Mucosa of descending colon (tissue), 3 donors: ENCODE measurements around the gene P4HA2. TPM values are rescaled to one million over a fixed set of nuclear protein-coding genes. Genes with fewer than 3 reads are reported as not detected.

Experiments used
- ATAC-seq: fragments of 200-7000 bp; cut with Tn5 transposase; one replicate; pipeline ENCODE4 v1.9.1; 2020; ENCODE audit warnings: mild to moderate bottlenecking, moderate library complexity
- DNase-seq, 3 donors: peaks; one replicate each; pipeline ENCODE4 v3.0.0-alpha.2; 2020
- H3K36me3 ChIP-seq: fragments of 200-600 bp; one replicate; pipeline ENCODE4 v1.8.0; 2021; ENCODE audit warnings: low read depth, mild to moderate bottlenecking
- H3K4me1 ChIP-seq: fragments of 200-600 bp; one replicate; pipeline ENCODE4 v1.8.0; 2021; ENCODE audit warnings: low read depth, mild to moderate bottlenecking
- H3K4me3 ChIP-seq: fragments of 200-600 bp; one replicate; pipeline ENCODE4 v1.8.0; 2021; ENCODE audit warnings: mild to moderate bottlenecking
- H3K9me3 ChIP-seq: fragments of 200-600 bp; one replicate; pipeline ENCODE4 v1.8.0; 2021; ENCODE audit warnings: mild to moderate bottlenecking
- intact Hi-C, 2 donors: fragments of 100-400 bp; cut with DNase I in 1 of 2; cut with micrococcal nuclease in 1 of 2; formaldehyde crosslinking; loops; one replicate each; pipeline versions ENCODE4 v1.11.0 to v1.11.1; 2022; cut with DNase I, micrococcal nuclease
- total RNA-seq, 3 donors: library from RNA; stranded (reverse); fragmentation: NEBNext Ultra II Directional in 2 of 3; extraction: Animal tissue kit (Norgen Biotek cat#: 25700) in 2 of 3; gene quantifications; one replicate each; pipeline versions ENCODE4 v1.2.1 to v1.2.4, GENCODE V29; 2021 to 2023
- TF ChIP-seq, protein P1 (sequence below): fragments of 200-600 bp; IDR thresholded peaks from one replicate; pipeline ENCODE4 v1.8.0; 2022; ENCODE audit warnings: antibody characterized with exemption, mild to moderate bottlenecking
- donor health status: DM: no; HTN: no; CAD: no; lungs with moderate emphysema.
- donor health status: DM: no; HTN: no; CAD: no.
- donor health status: DM: no; HTN: yes; CAD: no.

The P4HA2 gene
- total RNA-seq, 3 donors from 2014 or later: 47.0 to 65.0 (median 56.1) TPM

DNA sequence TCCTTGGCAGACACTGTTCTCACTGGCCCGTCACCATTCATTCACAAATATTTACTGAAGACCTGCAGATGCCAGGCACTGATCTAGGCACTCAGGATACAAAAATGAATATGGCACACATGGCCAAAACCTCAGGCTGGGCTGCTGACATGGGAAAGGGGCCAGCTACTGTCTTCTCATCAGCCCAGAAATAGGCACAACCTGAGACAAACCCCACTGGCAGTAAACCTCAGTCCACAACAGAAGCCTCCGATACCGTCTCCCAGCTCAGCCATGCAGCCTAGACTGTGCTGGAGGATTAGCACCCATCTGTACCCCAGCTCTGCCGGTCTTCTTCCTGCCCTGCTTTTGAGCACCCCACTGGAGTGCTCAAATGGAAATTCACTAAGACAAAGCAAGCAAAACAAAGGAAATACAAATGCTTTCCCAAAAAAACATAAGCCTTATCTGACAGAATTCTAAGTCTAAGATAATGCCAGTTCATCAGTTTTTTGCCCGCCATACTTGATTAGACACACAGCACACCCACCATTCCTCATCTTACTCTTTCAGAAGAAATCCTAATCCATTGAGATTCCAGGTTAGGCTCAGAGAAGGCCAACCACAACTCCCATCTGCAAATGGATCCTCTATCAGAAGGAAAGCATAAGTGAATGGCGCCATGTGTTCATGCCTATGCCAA, 8.2 kb downstream of the P4HA2 start:
- no peaks in the 10 kb centered on the region for H3K9me3 ChIP-seq
- TF ChIP-seq, protein P1, sequence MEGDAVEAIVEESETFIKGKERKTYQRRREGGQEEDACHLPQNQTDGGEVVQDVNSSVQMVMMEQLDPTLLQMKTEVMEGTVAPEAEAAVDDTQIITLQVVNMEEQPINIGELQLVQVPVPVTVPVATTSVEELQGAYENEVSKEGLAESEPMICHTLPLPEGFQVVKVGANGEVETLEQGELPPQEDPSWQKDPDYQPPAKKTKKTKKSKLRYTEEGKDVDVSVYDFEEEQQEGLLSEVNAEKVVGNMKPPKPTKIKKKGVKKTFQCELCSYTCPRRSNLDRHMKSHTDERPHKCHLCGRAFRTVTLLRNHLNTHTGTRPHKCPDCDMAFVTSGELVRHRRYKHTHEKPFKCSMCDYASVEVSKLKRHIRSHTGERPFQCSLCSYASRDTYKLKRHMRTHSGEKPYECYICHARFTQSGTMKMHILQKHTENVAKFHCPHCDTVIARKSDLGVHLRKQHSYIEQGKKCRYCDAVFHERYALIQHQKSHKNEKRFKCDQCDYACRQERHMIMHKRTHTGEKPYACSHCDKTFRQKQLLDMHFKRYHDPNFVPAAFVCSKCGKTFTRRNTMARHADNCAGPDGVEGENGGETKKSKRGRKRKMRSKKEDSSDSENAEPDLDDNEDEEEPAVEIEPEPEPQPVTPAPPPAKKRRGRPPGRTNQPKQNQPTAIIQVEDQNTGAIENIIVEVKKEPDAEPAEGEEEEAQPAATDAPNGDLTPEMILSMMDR: no peak
- intact Hi-C loops: no loop called here
- peaks cover 9% of the 10 kb centered on the region for H3K4me1 ChIP-seq
- no peak overlapping the region for H3K4me3 ChIP-seq
- DNase-seq (no peak), ATAC-seq (no peak)
- H3K36me3 ChIP-seq: no peaks in the 10 kb centered on the region

DNA sequence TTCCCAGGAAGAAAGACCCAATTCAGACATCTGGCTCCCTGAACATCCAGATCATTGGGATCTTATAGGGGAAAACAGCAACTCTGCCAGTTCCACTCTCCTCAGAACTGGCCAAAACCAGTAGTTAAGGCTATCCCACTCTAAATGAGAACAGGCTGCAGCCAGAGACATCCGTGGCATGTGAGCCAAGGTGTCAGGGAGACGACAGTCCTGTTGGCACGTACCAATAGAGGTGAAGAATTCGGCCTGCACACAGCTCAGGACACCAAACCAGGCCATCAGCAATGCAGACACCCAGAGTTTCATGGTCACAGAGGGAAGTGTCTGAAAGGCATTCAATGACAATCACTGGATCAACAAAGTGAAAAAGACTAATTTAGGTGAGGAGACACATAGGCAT, 9.3 kb downstream of the P4HA2 start:
- no peak for ATAC-seq
- H3K4me3 ChIP-seq: no peak overlapping the region
- H3K36me3 ChIP-seq: no peaks in the 10 kb centered on the region
- DNase-seq: no peak
- peaks cover 6% of the 10 kb centered on the region for H3K4me1 ChIP-seq
- H3K9me3 ChIP-seq: no peaks in the 10 kb centered on the region
- TF ChIP-seq, protein P1: no peak
- intact Hi-C loops: no loop called here

DNA sequence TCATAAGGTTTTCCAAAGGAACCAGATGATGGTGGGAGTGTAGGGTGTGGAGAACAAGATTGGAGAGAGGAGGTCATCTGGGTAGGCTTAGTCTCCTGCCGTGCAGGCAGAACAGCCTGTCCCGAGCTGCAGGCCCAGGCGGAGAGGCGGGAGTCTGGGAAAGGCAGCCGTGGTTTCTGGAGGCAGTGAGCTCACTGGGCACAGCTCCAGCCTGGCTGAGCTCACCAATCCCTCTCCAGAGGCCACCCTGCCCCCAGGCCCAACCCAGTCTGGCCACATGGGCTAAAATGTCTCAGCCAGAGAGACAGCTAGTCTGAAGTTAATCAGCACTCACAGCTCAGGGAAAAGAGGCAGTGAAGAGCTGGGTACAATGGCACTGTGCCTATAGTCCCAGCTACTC, 12.3 kb downstream of the P4HA2 start:
- TF ChIP-seq, protein P1: no peak
- peak; percentile 70 to 86 (median 78) for DNase-seq
- intact Hi-C loops: no loop called here

DNA sequence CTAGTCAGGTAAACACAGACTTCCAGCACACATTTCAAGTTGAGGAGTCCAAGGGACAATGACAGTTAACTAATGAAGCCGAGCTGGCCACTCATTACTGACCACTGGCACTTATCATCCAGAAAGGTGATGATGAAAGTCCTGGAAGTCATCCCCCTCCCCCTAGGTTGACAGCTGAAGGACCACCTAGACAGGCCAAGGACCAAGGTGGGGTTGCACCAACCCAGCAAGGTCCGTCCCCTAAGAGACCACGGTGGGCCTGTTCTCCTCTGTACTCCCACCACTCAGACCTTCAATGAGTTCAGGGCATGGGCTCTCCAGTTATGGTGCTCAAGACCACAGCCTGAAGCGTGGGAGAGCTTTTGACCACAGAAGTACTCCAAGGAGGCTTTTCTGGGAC, 13.2 kb downstream of the P4HA2 start:
- H3K9me3 ChIP-seq: no peaks in the 10 kb centered on the region
- no peak for ATAC-seq
- no peaks in the 10 kb centered on the region for H3K4me1 ChIP-seq
- DNase-seq: no peak
- TF ChIP-seq, protein P1: no peak
- H3K36me3 ChIP-seq: no peaks in the 10 kb centered on the region
- intact Hi-C loops: no loop called here
- H3K4me3 ChIP-seq: no peak overlapping the region

More for the DNA sequence above, 12.3 kb downstream of the P4HA2 start:
- ATAC-seq: peak; percentile 83
- Histone ChIP-seq H3K9me3 (no peaks in the 10 kb centered on the region), H3K4me1 (no peaks in the 10 kb centered on the region), H3K4me3 (no peak overlapping the region), H3K36me3 (no peaks in the 10 kb centered on the region)

DNA sequence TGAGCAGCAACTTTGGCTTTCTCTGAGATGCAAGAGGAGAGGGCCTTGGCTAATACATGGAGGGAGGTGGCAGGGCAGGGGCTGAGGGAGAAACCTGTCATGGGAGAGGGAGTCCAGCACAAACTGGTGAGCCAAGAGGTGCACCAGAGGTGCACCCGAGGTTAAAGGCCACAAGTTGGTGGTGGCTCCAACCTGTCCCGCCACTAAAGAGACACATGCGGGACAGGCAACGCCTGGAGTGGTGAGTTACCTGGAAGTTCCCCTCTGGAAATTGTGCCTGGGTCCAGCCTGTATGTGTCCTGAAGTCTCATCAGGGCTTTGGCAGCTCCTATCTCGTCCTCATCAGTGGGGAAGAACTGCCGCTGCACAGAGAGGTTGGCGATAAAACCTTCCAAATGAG, 14.0 kb downstream of the P4HA2 start:
- H3K4me3 ChIP-seq: no peak overlapping the region
- DNase-seq: no peak
- TF ChIP-seq, protein P1: no peak
- intact Hi-C loops: no loop called here
- no peak for ATAC-seq
- no peaks in the 10 kb centered on the region for H3K36me3 ChIP-seq
- no peaks in the 10 kb centered on the region for H3K4me1 ChIP-seq
- H3K9me3 ChIP-seq: no peaks in the 10 kb centered on the region
